T-helper 2 cell treated with Interferon-gamma antibody and Interleukin-4, amounts not matched to agents 5 μg/mL and 100 μg/mL, for 36 hours (primary cell): ENCODE data around the gene DOHH.

Experiments
- DNase-seq: peaks from one replicate; pipeline ENCODE4 v3.0.0; 2021; ENCODE audit warnings: low spot score
- H3K27ac Mint-ChIP-seq: one replicate; pipeline ENCODE4 v1.8.0; 2021; ENCODE audit warnings: mild to moderate bottlenecking, mixed read lengths
- H3K27me3 Mint-ChIP-seq: one replicate; pipeline ENCODE4 v1.8.0; 2021; ENCODE audit warnings: low read depth, mixed read lengths
- H3K36me3 Mint-ChIP-seq: one replicate; pipeline ENCODE4 v1.8.0; 2021; ENCODE audit warnings: low read depth, mixed read lengths
- H3K4me1 Mint-ChIP-seq: one replicate; pipeline ENCODE4 v1.8.0; 2021; ENCODE audit warnings: low read depth, mixed read lengths
- H3K4me3 Mint-ChIP-seq: one replicate; pipeline ENCODE4 v1.8.0; 2022; ENCODE audit warnings: mild to moderate bottlenecking, moderate library complexity, mixed read lengths
- H3K9me3 Mint-ChIP-seq: one replicate; pipeline ENCODE4 v1.8.0; 2021; ENCODE audit warnings: mixed read lengths

The DOHH gene

DNA sequence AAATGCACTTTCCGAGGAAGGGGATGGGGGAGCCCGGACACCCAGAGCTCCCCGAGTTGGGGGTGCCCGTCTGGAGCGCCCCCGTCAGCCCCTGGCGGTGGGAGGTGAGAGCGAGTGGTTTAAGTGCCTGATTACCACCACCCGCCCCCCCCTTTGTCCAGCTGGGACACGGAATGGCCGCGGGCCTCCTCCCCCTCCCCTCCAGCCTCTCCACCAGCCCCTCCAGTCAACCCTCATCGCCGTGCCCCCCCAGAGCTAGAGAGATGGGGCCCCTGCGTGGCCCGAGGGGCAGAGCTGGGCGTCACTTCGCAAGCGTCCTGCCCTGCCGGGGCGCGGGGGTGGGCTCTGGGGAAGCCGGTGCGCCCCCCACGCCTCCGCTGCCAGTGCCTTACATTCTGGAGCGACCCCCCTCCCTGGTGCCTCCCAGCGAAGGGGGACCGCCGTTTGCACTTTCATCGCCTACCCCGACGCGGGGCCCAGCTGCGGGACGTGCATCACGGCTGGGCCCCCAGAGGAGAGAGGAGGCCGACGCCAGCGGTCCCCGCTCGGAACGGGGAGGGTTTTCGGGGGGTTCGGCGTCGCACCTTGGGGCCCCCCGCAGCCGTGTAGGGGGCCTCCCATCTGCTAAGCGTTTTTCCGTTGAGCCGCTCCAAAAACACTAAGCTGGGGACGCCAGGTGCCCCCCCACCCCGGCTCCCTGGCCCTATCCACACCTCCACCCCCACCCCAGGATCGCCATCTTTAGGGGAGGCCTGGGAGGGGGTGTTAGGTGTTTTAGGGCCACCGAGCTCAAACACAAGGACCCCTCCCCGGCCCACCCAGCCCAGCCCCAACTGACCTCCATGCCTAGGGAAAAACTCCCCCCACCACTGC is 36.5 kb downstream of the DOHH start:
- Mint-ChIP-seq H3K27me3 (no peaks in the 10 kb centered on the region), H3K9me3 (peaks cover 3% of the 10 kb centered on the region), H3K36me3 (no peaks in the 10 kb centered on the region), H3K4me1 (no peaks in the 10 kb centered on the region), H3K27ac (no peak overlapping the region), H3K4me3 (no peak overlapping the region)
- DNase-seq, result no peak

GRCh38 chr19:3462991-3463713 is 37.3 kb downstream of the DOHH start:
- no peak for DNase-seq
- H3K9me3 Mint-ChIP-seq, result peaks cover 3% of the 10 kb centered on the region

DNA sequence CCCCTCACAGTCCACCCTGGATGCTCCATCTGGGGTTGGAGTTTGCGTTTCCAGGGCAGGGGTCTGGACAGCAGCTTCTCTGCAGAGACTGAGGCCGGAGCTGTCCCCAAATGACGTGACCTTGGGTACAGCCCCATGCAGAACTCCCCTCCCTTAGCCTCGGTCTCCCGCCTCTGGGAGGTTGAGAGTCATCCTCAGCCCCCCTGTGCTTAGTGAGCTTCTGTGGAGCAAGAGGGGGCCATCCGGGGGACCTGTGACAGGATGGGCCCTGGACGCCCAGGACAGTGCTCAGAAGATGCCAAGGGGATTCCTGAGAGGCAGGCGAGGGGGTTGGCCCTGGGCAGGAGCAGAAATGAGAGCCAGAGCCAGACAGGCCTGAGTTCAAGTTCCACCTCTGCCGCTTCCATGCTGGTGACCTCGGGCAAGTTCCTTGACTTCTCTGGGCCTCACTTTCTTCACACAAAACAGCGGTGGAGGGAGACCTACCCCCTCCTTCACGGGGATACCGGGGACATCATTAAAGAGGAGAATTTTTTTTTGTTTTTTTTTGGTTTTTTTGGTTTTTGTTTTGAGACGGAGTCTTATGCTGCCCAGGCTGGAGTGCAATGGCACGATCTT is 40.4 kb downstream of the DOHH start:
- Mint-ChIP-seq H3K4me3 (no peak overlapping the region), H3K27ac (no peak overlapping the region), H3K4me1 (no peaks in the 10 kb centered on the region), H3K27me3 (no peaks in the 10 kb centered on the region), H3K9me3 (no peaks in the 10 kb centered on the region), H3K36me3 (no peaks in the 10 kb centered on the region)
- DNase-seq, result no peak

More at GRCh38 chr19:3462991-3463713, 37.3 kb downstream of the DOHH start:
- no peaks in the 10 kb centered on the region for H3K4me1 Mint-ChIP-seq
- no peaks in the 10 kb centered on the region for H3K36me3 Mint-ChIP-seq
- no peak overlapping the region for H3K4me3 Mint-ChIP-seq
- no peak overlapping the region for H3K27ac Mint-ChIP-seq
- H3K27me3 Mint-ChIP-seq, result no peaks in the 10 kb centered on the region

DNA sequence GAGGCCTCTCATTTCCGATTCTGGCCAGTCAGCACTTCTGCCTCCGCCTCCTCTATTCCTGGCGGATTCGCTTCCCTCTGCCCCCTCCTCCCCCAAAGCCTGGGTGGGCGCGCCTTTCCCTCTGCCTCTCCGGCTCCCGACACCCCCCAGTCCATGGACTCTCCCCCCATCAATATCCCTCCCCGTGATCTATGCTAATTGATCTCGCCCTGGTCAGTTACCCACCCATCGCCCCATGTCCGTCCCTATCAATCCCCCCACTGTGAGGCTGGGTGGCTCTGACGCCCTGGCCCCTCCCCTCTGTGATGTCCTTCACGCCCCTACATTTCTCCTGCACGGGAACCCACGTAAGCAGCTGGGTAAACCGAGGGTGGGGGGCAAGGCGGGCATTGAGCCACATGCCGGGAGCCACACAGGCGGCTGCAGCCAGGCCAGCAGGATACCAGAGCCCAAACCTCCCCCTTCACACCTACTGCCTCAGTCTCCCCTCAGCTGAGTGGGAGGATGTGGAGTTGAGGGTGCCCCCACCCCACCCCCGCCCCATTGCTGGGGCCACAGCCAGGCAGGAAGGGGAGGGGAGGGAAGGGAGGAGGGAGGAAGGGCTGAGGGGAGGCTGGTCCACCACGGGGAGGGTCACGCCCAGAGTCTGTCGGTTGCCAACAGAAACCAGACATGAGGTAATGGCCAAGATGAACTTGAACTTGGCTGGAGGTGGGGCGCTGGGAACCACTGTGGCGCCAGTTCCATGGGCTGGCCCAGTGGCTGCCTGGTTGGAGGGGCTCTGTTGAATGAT is 41.2 kb downstream of the DOHH start:
- Mint-ChIP-seq H3K4me1 (no peaks in the 10 kb centered on the region), H3K9me3 (no peaks in the 10 kb centered on the region), H3K4me3 (no peak overlapping the region), H3K27ac (no peak overlapping the region), H3K27me3 (no peaks in the 10 kb centered on the region), H3K36me3 (no peaks in the 10 kb centered on the region)
- DNase-seq, result no peak

DNA sequence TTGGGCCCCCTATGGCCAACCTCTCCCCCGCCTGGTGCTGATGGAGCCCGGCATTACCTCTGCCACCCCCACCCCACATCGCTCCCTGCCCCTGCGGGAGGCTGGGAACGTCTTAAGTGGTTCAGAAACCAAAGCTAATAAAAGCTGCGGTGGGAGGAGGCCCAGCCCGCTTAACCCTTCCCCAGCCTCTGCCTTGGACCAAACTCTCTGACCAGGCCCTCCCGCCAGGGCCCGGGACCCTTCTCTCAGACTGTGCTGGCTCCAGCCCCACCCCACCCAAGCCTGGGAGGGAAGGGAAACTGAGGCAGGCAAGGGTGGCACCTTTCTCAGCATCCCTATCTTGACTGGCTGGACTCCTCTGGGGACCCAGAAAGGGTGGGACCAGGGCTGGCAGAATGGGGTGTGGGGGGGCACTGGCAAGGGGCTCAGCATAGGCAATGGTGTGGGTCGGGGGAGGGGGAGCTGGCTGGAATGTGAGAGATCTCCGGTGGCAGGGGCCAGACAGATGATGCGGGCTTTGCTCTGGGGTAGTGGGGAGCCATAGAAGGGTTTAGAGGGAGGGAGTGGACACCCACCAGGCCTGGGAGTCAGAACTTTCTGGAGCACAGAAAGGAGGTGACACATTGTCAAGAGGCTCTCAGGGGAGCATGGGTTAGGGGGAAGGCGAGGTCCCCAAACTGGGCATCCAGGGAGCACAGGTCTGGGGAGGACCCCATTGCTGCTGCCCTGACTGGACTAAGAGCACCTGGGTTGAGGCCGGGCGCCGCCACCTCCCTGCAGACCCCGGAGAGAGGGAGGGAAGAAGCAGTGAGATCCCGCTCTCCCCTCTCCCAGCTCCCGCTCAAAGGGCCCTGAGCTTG is 42.0 kb downstream of the DOHH start:
- Mint-ChIP-seq H3K27ac (no peak overlapping the region), H3K27me3 (no peaks in the 10 kb centered on the region), H3K36me3 (no peaks in the 10 kb centered on the region), H3K4me3 (no peak overlapping the region), H3K4me1 (no peaks in the 10 kb centered on the region), H3K9me3 (no peaks in the 10 kb centered on the region)
- DNase-seq, result no peak

- no peaks in the 10 kb centered on the region for H3K9me3 Mint-ChIP-seq
- DNase-seq, result no peak
- no peaks in the 10 kb centered on the region for H3K36me3 Mint-ChIP-seq
- no peak overlapping the region for H3K27ac Mint-ChIP-seq
- no peak overlapping the region for H3K4me3 Mint-ChIP-seq
- no peaks in the 10 kb centered on the region for H3K4me1 Mint-ChIP-seq
- H3K27me3 Mint-ChIP-seq, result no peaks in the 10 kb centered on the region
Measured at GRCh38 chr19:3457528-3458228, 42.8 kb downstream of the DOHH start.

GRCh38 chr19:3456925-3457527 is 43.4 kb downstream of the DOHH start:
- Mint-ChIP-seq H3K36me3 (no peaks in the 10 kb centered on the region), H3K4me3 (no peak overlapping the region), H3K4me1 (no peaks in the 10 kb centered on the region), H3K27ac (no peak overlapping the region), H3K27me3 (no peaks in the 10 kb centered on the region), H3K9me3 (no peaks in the 10 kb centered on the region)
- DNase-seq, result no peak

GRCh38 chr19:3455960-3456601 is 44.4 kb downstream of the DOHH start:
- DNase-seq, result no peak

GRCh38 chr19:3455393-3455955 is 45.0 kb downstream of the DOHH start:
- no peaks in the 10 kb centered on the region for H3K36me3 Mint-ChIP-seq
- no peak for DNase-seq
- no peaks in the 10 kb centered on the region for H3K4me1 Mint-ChIP-seq
- no peaks in the 10 kb centered on the region for H3K9me3 Mint-ChIP-seq
- no peak overlapping the region for H3K4me3 Mint-ChIP-seq
- H3K27me3 Mint-ChIP-seq, result no peaks in the 10 kb centered on the region
- no peak overlapping the region for H3K27ac Mint-ChIP-seq

More at GRCh38 chr19:3455960-3456601, 44.4 kb downstream of the DOHH start:
- Mint-ChIP-seq H3K4me1 (no peaks in the 10 kb centered on the region), H3K36me3 (no peaks in the 10 kb centered on the region), H3K27me3 (no peaks in the 10 kb centered on the region), H3K27ac (no peak overlapping the region), H3K9me3 (no peaks in the 10 kb centered on the region), H3K4me3 (no peak overlapping the region)

GRCh38 chr19:3454656-3455392 is 45.6 kb downstream of the DOHH start:
- Mint-ChIP-seq H3K4me1 (no peaks in the 10 kb centered on the region), H3K36me3 (no peaks in the 10 kb centered on the region), H3K4me3 (no peak overlapping the region), H3K27me3 (no peaks in the 10 kb centered on the region), H3K9me3 (no peaks in the 10 kb centered on the region), H3K27ac (no peak overlapping the region)
- no peak for DNase-seq

DNA sequence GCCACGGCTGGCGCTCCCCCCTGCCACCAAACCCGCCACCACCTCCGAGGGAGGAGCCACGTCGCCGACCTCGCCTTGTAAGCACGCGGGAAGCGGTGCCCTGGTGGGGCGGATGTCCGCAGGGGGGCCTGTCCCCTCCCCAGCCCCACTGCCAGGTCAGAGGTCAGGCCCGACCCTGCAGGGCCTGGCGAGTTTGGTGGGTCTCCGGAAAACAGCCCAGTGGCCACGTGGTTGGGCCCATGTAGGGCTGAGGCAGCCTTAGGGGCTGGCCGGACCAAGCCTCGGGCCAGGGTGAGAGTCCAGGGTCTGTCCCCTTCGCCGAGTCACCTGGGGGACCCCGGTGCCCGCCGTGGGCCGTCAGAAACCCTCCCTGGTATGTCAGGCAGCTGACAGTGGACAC is 46.6 kb downstream of the DOHH start:
- no peaks in the 10 kb centered on the region for H3K36me3 Mint-ChIP-seq

More for the DNA sequence above, 46.6 kb downstream of the DOHH start:
- H3K9me3 Mint-ChIP-seq, result no peaks in the 10 kb centered on the region
- H3K27me3 Mint-ChIP-seq, result no peaks in the 10 kb centered on the region
- H3K4me3 Mint-ChIP-seq, result no peak overlapping the region
- H3K4me1 Mint-ChIP-seq, result no peaks in the 10 kb centered on the region
- no peak overlapping the region for H3K27ac Mint-ChIP-seq
- DNase-seq, result no peak
